ENCODE measurements around the gene FIGLA. TPM values are rescaled to one million over a fixed set of nuclear protein-coding genes. Genes with fewer than 3 reads are reported as not detected.

FIGLA gene
- total RNA-seq, 1 donor = not detected

DNA sequence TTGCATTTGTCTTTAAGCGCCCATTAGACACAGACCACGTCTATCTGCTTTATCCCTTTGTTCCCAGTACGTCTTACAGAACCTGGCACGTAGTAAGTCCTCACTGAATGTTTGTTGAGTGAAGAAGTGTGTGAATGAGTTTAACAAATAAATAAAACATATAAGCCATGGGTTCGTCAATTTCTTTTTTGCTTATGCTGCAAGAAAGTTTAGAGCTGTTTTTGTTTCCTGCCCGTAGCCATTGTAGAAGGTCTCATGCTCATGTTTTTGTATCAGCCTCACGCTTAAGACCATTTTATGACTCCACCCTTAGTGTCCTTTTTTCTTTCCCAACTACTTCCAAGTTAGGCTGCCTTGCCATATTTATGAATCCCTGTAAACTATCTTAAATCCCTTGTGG, 24.9 kb downstream of the FIGLA start:
- no peak overlapping the region for H2AFZ ChIP-seq (ENCODE audit: low read length)

DNA sequence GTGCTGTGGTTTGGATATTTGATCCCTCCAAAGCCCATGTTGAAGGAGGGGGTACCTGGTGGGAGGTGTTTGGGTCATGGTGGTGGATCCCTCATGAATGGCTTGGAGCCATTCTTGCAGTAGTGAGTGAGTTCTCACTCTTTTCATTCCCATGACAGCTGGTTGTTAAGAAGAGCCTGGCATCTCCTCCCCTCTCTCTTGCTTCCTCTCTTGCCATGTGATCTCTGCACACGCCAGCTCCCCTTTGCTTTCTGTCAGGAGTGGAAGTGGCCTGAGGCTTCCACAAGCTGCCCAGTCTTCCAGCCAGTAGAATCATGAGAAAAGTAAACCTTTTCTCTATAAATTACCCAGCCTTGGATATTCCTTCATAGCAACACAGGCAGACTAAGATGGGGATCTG, 31.0 kb downstream of the FIGLA start:
- Histone ChIP-seq H3K27me3 (ENCODE audit: insufficient read depth, low read length) (peaks cover 7% of the 10 kb centered on the region), H3K9me3 (ENCODE audit: low read depth, low read length) (no peaks in the 10 kb centered on the region), H3K79me2 (ENCODE audit: insufficient read depth, low read length) (no peaks in the 10 kb centered on the region), H4K20me1 (ENCODE audit: insufficient read depth, low read length) (no peaks in the 10 kb centered on the region), H3K4me3 (ENCODE audit: insufficient read depth, low read length) (no peak overlapping the region), H2AFZ (ENCODE audit: low read length) (no peak overlapping the region), H3K4me1 (ENCODE audit: insufficient read depth, low read length) (no peaks in the 10 kb centered on the region), H3K27ac (ENCODE audit: low read depth, low read length) (no peak overlapping the region), H3K4me2 (ENCODE audit: insufficient read depth, low read length) (no peak overlapping the region), H3K36me3 (ENCODE audit: insufficient read depth, low read length) (no peaks in the 10 kb centered on the region)
- no peak for DNase-seq (ENCODE audit: insufficient read length, low spot score, missing footprints)
- TF ChIP-seq, protein P1, sequence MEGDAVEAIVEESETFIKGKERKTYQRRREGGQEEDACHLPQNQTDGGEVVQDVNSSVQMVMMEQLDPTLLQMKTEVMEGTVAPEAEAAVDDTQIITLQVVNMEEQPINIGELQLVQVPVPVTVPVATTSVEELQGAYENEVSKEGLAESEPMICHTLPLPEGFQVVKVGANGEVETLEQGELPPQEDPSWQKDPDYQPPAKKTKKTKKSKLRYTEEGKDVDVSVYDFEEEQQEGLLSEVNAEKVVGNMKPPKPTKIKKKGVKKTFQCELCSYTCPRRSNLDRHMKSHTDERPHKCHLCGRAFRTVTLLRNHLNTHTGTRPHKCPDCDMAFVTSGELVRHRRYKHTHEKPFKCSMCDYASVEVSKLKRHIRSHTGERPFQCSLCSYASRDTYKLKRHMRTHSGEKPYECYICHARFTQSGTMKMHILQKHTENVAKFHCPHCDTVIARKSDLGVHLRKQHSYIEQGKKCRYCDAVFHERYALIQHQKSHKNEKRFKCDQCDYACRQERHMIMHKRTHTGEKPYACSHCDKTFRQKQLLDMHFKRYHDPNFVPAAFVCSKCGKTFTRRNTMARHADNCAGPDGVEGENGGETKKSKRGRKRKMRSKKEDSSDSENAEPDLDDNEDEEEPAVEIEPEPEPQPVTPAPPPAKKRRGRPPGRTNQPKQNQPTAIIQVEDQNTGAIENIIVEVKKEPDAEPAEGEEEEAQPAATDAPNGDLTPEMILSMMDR (IDR thresholded peaks at IDR 0.05; ENCODE audit: extremely low read depth, low read depth, low read length) = no peak

More for the DNA sequence above, 24.9 kb downstream of the FIGLA start:
- no peak overlapping the region for H3K4me2 ChIP-seq (ENCODE audit: insufficient read depth, low read length)
- H3K4me3 ChIP-seq (ENCODE audit: insufficient read depth, low read length) = no peak overlapping the region
- H4K20me1 ChIP-seq (ENCODE audit: insufficient read depth, low read length) = no peaks in the 10 kb centered on the region
- no peaks in the 10 kb centered on the region for H3K36me3 ChIP-seq (ENCODE audit: insufficient read depth, low read length)
- no peak for DNase-seq (ENCODE audit: insufficient read length, low spot score, missing footprints)
- H3K27ac ChIP-seq (ENCODE audit: low read depth, low read length) = no peak overlapping the region
- no peaks in the 10 kb centered on the region for H3K4me1 ChIP-seq (ENCODE audit: insufficient read depth, low read length)
- no peaks in the 10 kb centered on the region for H3K79me2 ChIP-seq (ENCODE audit: insufficient read depth, low read length)
- H3K9me3 ChIP-seq (ENCODE audit: low read depth, low read length) = no peaks in the 10 kb centered on the region
- TF ChIP-seq, protein P1 (IDR thresholded peaks at IDR 0.05; ENCODE audit: extremely low read depth, low read depth, low read length) = no peak
- H3K27me3 ChIP-seq (ENCODE audit: insufficient read depth, low read length) = peaks cover 55% of the 10 kb centered on the region

DNA sequence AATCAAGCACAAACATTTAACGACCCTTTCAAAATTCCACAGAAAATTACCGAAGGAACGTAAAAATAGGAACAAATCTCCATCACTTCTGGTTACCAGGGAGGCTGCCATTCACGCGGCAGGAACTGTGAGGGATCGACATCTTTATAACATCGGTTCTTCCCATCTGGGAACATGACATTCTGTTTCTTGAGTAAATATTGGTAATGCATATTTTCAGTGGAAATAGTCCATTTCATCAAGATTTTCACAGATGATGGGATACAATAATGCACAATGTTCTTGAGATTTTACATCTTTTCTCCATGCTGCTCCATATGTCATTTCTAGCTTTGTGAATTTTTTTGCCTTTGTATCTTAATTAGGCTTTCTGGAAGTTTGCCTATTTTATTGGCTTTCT, 32.5 kb downstream of the FIGLA start:
- no peak for DNase-seq (ENCODE audit: insufficient read length, low spot score, missing footprints)
- no peak overlapping the region for H3K4me3 ChIP-seq (ENCODE audit: insufficient read depth, low read length)
- no peaks in the 10 kb centered on the region for H3K4me1 ChIP-seq (ENCODE audit: insufficient read depth, low read length)
- TF ChIP-seq, protein P1 (IDR thresholded peaks at IDR 0.05; ENCODE audit: extremely low read depth, low read depth, low read length) = no peak
- no peak overlapping the region for H3K4me2 ChIP-seq (ENCODE audit: insufficient read depth, low read length)
- no peaks in the 10 kb centered on the region for H3K9me3 ChIP-seq (ENCODE audit: low read depth, low read length)
- no peaks in the 10 kb centered on the region for H3K79me2 ChIP-seq (ENCODE audit: insufficient read depth, low read length)
- no peak overlapping the region for H2AFZ ChIP-seq (ENCODE audit: low read length)
- no peaks in the 10 kb centered on the region for H4K20me1 ChIP-seq (ENCODE audit: insufficient read depth, low read length)
- H3K27ac ChIP-seq (ENCODE audit: low read depth, low read length) = no peak overlapping the region
- H3K27me3 ChIP-seq (ENCODE audit: insufficient read depth, low read length) = peaks cover 3% of the 10 kb centered on the region
- H3K36me3 ChIP-seq (ENCODE audit: insufficient read depth, low read length) = no peaks in the 10 kb centered on the region

DNA sequence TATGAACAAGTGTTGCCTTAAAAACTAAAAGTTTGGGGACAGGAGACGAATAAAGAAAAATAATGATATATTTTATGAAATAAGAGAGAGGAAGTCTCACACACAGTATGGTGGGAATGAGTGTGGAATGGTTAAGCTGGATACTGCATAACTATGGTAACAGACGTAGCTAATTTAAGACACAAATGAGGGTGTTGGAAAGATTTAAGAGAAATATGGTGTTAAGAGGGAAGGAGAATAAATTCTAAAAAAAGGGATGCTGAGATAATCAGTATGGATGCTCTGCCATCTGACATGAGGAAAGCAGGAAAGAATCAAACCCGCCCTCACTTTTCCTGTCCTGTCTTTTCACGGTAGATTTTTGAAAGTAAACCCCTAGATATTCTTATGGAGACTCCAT, 33.1 kb downstream of the FIGLA start:
- Histone ChIP-seq H3K4me2 (ENCODE audit: insufficient read depth, low read length) (no peak overlapping the region), H3K4me1 (ENCODE audit: insufficient read depth, low read length) (no peaks in the 10 kb centered on the region), H2AFZ (ENCODE audit: low read length) (no peak overlapping the region), H3K79me2 (ENCODE audit: insufficient read depth, low read length) (no peaks in the 10 kb centered on the region), H3K36me3 (ENCODE audit: insufficient read depth, low read length) (no peaks in the 10 kb centered on the region), H4K20me1 (ENCODE audit: insufficient read depth, low read length) (no peaks in the 10 kb centered on the region), H3K27me3 (ENCODE audit: insufficient read depth, low read length) (peaks cover 3% of the 10 kb centered on the region), H3K9me3 (ENCODE audit: low read depth, low read length) (no peaks in the 10 kb centered on the region), H3K27ac (ENCODE audit: low read depth, low read length) (no peak overlapping the region), H3K4me3 (ENCODE audit: insufficient read depth, low read length) (no peak overlapping the region)
- DNase-seq (ENCODE audit: insufficient read length, low spot score, missing footprints) = no peak
- TF ChIP-seq, protein P1 (IDR thresholded peaks at IDR 0.05; ENCODE audit: extremely low read depth, low read depth, low read length) = no peak

Data from osteoblast (primary cell).